Measurements from ENCODE around the gene KBTBD4. TPM values are rescaled to one million over a fixed set of nuclear protein-coding genes. Genes with fewer than 3 reads are reported as not detected.

The KBTBD4 gene
- total RNA-seq, 1 experiment from 2014 or later, result 15.9 TPM

DNA sequence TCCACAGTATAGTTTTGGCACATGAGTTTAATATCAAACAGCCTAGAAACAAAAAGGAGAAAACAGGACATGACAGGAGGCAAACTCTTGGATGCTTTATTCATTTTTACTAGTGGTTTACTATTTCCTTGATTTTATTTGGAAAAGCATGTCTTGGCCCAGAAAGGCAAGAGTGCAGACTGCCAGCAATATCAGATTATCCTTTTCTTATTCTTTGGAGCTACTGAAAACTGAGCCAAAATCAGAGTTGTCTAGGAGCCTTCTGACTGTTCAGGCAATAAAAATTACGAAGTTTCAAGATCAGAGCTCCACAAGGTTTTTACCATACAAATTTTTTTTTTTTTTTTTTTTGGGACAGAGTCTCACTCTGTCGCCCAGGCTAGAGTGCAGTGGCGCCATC is 41.9 kb downstream of the KBTBD4 start:
- Histone ChIP-seq H2BK120ac (ENCODE audit: low read depth, low read length, poor library complexity, severe bottlenecking) (no peak overlapping the region), H3K4me2 (ENCODE audit: insufficient read depth, insufficient read length, low read length) (no peak overlapping the region), H2BK20ac (ENCODE audit: low read depth, low read length, poor library complexity, severe bottlenecking) (no peak overlapping the region), H3K4me1 (ENCODE audit: insufficient read depth, low read length) (peaks cover 4% of the 10 kb centered on the region; the same call in 1 of the 2 replicates), H4K91ac (ENCODE audit: insufficient read length, low read depth, low read length) (no peak overlapping the region), H2AK5ac (ENCODE audit: insufficient read length, low read length) (no peak overlapping the region), H3K56ac (ENCODE audit: insufficient read length, low read depth, low read length) (no peak overlapping the region), H3K14ac (ENCODE audit: insufficient read depth, low read length) (no peak overlapping the region), H3K27me3 (ENCODE audit: insufficient read depth, low read length) (no peaks in the 10 kb centered on the region), H3K79me1 (ENCODE audit: insufficient read depth, low read depth, low read length, poor library complexity, severe bottlenecking) (peaks cover 3% of the 10 kb centered on the region), H2BK5ac (ENCODE audit: insufficient read length, low read length) (no peak overlapping the region), H2BK15ac (ENCODE audit: low read depth, low read length) (no peak overlapping the region), H4K5ac (ENCODE audit: insufficient read length, low read depth, low read length) (no peak overlapping the region), H3K18ac (ENCODE audit: insufficient read length, low read depth, low read length) (no peak overlapping the region), H2BK12ac (ENCODE audit: insufficient read length, low read depth, low read length) (no peak overlapping the region), H3K79me2 (ENCODE audit: insufficient read depth, low read length) (peaks cover 63% of the 10 kb centered on the region; the same call in 1 of the 2 replicates), H3K4ac (ENCODE audit: low read depth, low read length) (no peak overlapping the region), H4K8ac (replicated peaks; ENCODE audit: insufficient read length, low read depth, low read length) (no peak overlapping the region), H4K20me1 (ENCODE audit: control insufficient read depth, insufficient read depth, insufficient read length) (no peaks in the 10 kb centered on the region), H3T11ph (ENCODE audit: low read length) (no peak overlapping the region), H3K23me2 (ENCODE audit: insufficient read length, low read depth, low read length, poor library complexity, severe bottlenecking) (no peaks in the 10 kb centered on the region), H3K9me3 (ENCODE audit: control insufficient read depth, low read depth, low read length) (no peaks in the 10 kb centered on the region), H3K23ac (ENCODE audit: insufficient read length, low read depth, low read length) (no peak overlapping the region), H3K27ac (ENCODE audit: insufficient read length, low read depth, low read length) (no peak overlapping the region), H3K9ac (ENCODE audit: extremely low read depth, insufficient read length, low read length) (no peak overlapping the region), H2AFZ (ENCODE audit: low read length) (no peak overlapping the region)
- peaks cover 33 to 37% of the 10 kb centered on the region in 2 experiments for H3K4me1 Mint-ChIP-seq
- DNase-seq, result no peak
- H3K27ac Mint-ChIP-seq, result no peak overlapping the region
- H3K27me3 Mint-ChIP-seq (ENCODE audit: low read depth), result no peaks in the 10 kb centered on the region
- no CpG with 5 or more reads among the region's 3 CpGs for whole genome bisulfite sequencing (ENCODE audit: extremely low coverage, insufficient read length, low lambda C conversion rate)
- peaks cover 3 to 20% (median 11%) of the 10 kb centered on the region in 3 experiments; a peak in 6 of 7 replicates for H3K36me3 Mint-ChIP-seq (ENCODE audit: insufficient read depth in 1 of 3, low read depth in 3 of 3)
- no peaks in the 10 kb centered on the region for H3K9me3 Mint-ChIP-seq
- H3K4me3 Mint-ChIP-seq, result no peak overlapping the region
- TF ChIP-seq, protein P1, sequence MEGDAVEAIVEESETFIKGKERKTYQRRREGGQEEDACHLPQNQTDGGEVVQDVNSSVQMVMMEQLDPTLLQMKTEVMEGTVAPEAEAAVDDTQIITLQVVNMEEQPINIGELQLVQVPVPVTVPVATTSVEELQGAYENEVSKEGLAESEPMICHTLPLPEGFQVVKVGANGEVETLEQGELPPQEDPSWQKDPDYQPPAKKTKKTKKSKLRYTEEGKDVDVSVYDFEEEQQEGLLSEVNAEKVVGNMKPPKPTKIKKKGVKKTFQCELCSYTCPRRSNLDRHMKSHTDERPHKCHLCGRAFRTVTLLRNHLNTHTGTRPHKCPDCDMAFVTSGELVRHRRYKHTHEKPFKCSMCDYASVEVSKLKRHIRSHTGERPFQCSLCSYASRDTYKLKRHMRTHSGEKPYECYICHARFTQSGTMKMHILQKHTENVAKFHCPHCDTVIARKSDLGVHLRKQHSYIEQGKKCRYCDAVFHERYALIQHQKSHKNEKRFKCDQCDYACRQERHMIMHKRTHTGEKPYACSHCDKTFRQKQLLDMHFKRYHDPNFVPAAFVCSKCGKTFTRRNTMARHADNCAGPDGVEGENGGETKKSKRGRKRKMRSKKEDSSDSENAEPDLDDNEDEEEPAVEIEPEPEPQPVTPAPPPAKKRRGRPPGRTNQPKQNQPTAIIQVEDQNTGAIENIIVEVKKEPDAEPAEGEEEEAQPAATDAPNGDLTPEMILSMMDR (conservative IDR thresholded peaks at IDR 0.05), result no peak
